GM21367 (cell line): ENCODE measurements around the gene CAMK1G.

Experiments
- ATAC-seq: cut with Tn5 transposase; IDR thresholded peaks from one replicate; pipeline ENCODE4 v1.9.1; 2021; ENCODE audit not compliant: unreplicated experiment

The CAMK1G gene

DNA sequence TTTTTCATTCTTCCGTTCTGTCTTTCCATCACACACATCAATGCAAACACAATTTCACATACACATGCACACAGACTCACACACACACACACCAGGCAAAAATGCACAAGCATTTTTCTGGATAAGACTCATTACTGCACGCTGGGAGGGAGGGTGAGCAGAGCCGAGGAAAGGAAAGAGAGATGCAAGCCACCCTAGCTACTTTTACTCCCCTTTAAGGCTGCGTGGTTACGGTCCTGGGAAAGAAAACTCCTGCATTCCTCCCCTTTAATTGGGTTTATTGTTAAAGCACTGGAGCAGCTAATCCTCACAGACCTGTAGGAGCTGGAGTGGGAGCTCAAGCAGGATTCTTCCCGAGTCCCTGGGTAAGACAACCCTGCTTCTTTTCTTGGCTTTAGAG lies at the start of gene CAMK1G:
Gene CAMK1G (plus strand): TSS at position 307 of the 400 bp plus-strand sequence. CDS start 11,270 bp downstream, outside the sequence.
- no peak for ATAC-seq

DNA sequence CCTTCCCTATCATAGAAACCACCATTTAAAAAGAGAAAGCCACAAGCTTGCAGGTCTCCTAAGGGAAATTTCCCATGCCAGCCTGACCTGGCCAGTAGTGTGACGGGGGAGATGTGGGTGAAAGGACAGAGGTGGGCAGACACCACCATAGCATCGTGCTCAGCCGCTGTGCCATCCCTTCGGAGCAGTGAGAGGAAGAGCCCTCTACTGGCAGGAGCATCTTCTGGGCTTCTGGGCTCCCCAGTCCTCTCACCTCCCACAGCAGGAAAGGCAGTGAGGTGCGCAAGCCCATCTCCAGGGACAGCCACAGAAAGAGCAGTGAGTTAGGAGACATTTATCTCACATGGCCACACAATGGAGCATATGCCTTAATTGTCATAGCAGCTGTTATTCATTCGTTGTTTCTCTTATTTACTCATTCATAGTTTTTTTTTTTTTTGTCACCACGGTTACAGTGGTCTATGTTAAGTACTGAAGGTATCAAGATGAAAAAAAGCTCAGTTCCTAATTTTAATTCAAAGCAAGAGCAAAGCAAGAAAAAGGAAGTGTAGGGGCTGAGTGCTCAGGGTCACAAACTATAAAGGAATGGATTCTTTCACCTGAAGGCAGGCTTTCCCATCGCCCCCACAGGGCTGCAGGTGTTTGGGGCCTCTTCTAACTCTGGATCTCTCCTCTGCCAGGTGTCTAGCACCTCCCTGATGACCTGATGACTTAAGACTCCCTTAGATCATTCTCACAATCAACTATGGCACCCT lies 48.8 kb upstream of the CAMK1G start:
- no peak for ATAC-seq

DNA sequence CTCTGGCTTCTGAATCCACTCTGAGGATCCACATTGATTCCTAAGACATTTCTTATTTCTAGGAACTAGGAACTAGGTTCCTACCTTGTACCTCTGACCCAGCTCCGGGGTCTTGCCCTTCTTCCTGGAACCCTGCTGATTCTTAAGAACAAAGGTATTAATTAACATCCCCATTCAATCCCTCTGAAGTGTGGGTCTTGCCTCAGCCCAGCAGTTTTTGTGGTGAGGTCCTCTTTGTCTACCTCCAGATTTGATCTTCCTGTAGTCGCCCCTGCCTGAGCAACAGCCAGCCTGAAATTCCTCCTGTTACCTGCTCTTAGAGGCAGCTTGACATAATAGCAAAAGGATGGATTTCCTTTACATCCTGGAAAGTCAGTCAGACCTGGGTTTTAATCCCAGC lies 46.7 kb upstream of the CAMK1G start:
- ATAC-seq = no peak

DNA sequence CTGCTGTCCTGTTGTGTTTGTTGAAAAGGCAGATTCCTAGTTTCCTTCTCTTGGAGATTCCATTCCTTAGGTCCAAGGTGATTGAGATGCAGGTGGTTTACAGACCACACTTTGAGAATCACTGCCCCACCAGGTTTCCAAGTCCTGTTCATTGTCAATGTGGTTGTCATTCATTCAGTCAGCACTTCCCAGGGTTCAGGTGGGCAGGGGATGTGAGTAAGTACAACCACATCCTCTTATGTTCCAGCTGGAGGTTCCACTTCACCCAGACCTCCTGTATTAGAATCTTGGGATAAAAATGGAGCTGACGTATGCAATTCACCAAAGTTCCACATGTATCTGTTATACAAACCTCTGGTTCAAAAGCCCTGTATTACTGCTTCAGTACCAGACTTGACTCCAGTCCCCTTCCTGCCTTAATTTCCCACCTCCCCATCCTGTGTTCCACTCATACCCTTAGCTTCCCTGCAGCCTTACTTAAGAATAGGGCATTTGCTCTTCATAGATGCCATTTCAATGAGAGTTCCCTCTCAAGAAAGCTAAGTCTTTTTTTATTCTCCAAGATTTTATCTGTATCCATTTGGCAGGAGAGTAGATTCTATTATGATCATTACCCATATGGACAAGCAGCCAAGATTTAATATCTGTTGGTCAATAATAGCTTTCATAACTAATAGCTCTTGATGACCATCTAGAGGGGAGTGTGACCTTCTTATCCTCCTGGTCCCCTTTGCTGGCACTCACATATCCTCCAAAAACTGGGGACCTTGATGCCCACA lies 46.0 kb upstream of the CAMK1G start:
- ATAC-seq = no peak

DNA sequence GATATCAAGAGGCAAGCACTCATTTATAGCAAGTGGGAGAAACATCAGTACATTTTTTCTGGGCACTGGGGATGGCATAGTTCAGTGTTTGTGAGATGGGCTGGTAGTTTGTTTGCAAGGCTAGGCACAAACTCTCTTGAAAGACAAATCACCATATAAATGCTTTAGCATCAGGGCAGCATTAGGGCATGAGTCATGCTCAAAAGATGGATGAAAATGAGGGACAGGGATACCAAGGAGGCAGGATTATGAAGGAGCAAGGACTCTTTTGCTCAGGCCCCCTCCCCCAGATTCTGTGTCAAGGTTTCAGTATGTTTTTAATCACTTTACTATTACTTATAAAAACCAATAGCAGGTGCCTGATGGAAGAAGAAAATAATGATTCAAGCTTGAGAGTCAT lies 43.9 kb upstream of the CAMK1G start:
- no peak for ATAC-seq

DNA sequence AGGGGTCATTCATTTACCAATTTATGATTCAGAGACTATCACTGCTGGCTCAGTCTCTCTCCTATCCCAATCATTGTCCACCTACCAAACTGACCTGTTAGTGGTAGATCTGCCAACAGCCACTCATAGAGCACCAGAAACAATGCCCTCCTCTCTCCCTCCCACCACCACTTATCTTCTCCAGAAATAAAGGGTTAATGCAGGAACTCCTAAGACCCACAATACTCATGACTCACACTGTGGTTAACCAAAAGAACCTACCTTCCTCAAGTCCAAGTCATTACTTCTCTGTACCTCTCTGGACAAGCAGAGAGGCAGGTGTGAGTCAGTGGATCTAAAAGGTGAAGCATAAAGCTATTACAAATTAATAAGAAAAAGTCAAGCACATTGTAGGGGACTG lies 40.9 kb upstream of the CAMK1G start:
- ATAC-seq = no peak

DNA sequence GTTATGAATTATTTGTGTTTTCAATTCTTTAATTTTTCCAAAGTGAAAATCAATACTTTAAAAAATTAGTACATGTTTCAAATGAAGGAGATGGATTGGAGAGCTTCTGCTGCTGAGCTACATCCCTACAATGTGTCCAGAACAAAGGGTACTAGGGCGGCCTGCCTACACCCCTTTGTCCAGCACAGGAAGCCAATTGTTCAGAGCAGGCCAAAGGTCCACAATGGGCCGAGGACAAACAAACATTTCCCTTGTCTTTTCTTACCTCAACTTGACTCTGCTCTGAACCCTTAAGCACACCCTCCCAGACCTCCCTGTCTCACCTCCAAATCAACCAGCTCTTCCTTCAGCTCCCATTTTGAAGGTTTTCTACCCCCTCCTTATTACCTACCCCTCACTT lies 39.4 kb upstream of the CAMK1G start:
- ATAC-seq = no peak

DNA sequence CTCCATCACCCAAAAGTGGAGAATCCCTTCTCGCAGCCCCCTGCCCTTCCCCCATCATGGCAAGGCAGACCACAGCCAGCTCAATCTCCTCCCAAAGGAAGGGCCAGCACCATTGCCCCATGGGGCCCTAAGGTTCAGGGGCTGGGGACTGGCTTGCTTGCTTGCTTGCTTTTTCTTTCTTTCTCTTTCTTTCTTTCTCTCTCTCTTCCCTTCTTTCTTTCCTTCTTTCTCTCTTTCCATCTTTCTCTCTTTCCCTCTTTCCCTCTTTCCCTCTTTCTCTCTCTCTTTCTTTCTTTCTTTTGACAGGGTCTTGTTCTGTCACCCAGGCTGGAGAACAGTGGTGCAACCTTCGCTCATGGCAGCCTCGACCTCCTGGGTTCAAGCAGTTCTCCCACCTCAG lies 38.1 kb upstream of the CAMK1G start:
- no peak for ATAC-seq

DNA sequence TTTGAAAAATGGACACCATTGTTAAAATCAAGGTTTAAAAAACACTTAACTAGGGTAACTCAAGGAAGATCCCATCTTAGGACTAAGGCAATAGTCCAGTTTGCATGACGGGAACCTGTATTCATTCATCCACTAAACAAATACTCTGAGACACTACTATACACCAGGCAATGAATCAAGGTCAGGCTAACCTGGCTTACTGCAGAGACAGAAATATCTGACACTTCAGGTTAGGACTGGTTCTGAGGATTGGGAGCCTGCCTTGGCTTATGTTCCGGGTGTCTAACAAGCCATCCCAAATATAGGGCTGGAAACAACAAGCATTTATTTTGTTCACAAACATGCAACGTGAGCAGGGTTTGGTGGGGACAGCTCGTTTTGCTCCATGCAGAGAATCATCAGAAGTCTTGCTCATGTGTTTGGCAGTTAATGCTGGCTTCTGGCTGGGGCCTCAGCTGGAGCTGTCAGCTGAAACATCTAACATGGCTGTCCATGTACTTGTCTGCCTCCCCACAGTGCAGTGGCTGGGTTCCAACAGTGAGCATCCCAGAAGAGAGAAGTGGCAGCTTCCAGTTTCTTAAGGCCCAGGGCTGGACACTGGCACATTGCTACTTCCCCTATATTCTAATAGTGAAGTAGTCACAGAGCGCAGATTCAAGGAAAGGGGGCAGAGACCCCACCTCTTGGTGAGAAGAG lies 37.0 kb upstream of the CAMK1G start:
- ATAC-seq = no peak

DNA sequence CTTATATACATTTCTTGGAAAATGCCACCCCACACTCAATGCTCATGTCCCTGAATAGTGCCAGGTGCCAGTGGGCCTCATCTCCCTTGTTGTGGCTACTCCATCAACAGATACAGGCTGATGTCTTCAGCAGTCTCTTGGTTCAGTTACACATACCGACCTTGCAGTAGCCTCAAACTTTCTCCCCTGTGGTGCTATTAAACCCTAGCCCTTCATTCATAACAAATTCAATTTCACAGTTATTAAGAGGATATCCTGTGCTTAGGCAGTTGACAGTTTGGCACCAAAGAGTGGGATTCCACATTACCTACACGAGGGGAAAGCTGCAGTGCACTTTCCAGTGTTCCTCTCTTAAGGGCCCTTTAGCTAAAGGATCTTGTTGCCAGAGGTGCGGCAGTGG lies 35.9 kb upstream of the CAMK1G start:
- no peak for ATAC-seq

DNA sequence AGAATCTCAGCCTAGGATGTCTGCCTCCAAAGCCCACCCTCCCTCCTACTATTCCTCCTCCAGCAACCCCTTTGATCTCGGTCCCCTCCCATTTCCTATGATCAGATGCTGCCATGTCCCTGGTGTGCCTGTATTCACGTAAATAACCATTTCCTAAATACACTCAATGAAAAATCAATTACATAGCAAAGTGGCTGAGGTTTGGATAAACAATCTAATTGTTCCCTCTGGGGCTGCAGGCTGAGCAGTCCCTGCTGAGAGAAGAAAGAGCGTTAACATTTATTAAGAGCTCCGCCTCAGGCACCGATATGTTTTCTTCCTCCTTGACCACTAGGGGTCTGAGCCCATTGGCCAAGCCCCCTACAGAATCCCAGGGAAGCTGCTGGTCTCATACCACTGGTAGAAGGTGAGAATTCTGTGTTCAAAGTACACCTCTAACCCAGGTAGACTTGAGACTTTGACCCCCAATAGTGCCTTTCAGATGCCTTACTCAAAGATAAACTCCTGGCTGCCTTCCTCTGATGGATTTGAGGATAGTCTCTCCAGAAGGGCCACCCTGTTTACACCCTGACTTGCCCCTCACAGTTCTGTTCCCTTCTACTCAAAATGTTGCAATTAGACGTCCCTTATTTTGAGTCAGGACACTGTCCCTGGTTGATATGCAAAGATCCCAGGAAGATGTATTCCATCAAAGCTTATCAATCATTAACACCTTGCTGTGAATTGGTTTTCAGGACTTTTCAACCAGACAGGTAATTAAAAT lies 33.9 kb upstream of the CAMK1G start:
- ATAC-seq = no peak

DNA sequence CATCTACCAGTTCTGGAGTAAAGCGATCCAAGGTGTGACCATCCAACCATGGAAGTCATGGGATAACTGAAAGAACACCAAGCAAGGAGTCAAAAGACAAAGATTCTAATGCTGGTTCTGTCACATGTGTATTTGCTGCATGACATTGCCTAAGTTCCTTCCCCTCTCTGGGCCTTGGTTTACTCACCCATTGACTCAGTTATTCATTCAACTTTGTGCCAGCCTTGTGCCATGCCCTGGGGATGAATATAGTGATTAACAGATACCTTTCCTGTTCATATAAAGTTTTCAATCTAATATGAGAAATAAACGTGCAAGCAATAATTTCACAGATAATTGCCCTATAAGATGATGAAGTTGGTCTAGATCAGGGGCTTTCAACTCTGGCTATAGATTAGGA lies 33.0 kb upstream of the CAMK1G start:
- no peak for ATAC-seq

DNA sequence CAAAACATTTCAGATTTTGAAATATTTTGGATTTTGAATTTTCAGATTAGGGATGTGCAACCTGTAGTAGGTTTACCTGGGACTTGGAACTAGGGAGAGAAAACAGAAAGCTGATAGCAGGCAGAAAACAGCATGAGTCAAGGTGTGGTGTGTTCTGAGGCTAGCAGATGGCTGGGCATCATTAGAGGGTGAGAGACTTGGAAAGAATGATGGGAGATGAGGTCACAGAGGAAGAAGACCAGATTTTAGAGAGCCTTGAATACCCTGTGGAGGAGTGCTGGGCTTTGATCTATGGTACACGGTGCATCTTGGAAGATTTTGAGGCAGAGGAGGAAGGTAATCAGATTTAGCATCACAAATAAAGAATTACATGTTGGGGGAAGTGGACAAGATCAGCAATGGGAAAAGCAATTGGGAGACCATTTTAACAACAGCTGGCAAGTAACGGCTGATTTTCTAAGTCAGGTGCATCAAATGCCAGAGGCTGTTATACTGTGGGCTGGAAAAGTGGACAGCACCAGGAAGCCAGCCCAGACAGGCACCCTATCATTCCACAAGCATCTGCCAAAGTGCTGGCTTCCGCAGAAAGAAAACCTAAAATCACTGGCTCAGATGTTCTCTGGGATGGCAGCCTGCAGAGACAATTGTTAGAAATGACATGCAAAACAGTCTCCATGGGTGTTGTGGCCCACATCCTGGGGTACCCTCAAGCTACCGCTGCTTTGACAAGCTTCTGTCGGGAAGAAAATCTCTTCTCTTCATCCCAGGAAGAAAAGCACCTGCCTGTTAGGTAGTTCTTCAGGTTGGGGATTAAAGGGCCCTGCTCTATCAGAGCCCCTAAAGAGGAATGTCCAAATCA lies 30.9 kb upstream of the CAMK1G start:
- ATAC-seq = no peak

DNA sequence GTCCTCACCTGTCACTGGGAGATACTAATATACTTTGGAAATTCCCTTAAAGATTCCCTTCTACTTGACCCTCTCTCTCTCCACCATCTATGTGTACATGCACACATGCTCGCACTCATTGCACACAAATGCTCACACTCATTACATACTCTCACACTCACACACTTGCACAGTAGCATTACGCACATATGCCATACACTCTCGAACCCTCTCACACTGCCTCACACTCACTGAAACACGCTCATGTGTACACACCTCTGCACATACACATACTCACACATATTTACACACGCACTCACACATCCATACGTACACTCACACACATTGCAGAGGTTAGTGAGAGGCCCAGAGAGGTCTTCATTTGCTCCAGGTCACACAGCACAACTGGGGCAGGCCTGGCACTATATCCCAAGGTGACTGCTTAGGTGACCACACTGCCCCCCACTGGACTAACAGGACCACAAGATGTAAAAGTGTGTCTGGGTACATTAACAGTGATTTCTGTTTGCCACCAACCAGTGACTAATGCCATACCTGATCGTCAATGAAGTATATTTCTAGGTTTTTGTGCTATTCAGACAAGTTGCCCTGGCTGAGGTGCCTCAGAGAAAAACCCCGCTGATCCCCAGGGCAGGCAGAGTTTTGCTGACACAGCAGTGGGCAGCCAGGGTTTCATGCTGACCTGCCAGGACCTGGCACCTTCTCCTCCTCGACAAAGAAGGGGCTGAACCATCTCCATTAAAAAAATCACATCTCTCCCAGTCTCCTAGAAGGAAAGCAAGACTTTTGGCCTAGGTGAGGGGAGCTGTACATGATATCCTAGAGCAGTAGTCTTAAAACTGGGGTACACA lies 28.5 kb upstream of the CAMK1G start:
- no peak for ATAC-seq

DNA sequence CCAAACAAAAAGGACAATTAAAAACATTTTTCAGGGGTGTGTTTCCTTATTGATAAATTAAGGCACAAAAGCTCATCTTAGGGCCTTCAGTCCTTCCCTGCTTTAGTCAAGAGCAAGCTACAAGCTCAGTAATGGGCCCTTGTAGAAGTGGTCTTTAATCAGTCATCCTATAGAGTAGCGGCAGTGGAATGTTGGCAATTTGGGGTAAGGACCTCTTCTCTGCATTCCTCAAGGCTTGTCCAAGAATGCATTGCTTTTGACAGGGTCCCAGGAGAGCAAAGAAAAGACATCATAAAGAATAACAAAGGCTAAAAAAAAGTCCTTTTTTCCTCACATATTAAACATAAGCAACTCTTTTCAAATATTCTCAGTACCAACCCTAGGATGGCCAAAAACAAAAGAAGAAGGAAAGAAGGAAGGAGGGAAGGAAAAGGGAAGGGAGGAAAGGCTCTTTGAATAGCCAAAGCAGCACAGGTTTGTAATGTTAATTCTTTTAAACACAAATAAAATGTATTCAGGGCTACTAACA lies 27.3 kb upstream of the CAMK1G start:
- ATAC-seq = no peak

DNA sequence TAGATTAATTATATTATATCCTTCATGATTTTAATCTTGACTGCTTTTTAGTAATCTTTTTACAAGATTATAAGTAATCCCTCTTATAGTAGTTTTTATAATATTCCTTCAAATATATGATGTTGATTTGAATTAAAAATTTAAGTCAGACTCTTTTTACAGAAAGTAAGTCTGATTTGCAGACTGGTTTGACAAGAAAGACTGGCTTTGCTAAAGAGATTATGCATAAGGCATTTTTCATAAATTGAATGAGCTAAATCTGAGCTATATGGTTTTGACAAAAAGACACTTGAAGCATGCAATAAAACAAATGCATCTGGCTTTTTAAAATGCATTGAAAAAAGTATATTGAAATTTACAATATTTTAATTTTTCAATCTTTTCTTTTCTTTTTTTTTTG lies 26.3 kb upstream of the CAMK1G start:
- ATAC-seq = no peak

DNA sequence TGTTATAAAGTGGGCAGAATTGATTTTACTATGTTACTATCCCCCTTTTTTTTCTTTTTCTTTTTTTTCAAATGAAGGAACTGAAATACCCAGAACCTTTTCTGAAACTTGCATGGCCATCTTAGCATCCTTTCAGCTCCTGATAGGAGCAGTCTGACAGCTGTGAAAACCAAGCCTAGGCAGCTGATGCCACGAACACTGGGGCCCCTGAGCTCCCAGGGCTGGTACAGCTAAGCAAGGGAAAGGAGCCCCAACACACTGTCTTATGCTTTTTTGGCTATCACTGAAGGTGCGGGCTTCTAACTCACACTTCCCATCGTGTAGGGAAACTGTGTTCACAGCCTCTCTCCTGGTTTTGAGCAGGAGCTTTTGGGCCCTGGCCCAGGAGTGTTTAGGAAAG lies 23.0 kb upstream of the CAMK1G start:
- ATAC-seq = no peak

DNA sequence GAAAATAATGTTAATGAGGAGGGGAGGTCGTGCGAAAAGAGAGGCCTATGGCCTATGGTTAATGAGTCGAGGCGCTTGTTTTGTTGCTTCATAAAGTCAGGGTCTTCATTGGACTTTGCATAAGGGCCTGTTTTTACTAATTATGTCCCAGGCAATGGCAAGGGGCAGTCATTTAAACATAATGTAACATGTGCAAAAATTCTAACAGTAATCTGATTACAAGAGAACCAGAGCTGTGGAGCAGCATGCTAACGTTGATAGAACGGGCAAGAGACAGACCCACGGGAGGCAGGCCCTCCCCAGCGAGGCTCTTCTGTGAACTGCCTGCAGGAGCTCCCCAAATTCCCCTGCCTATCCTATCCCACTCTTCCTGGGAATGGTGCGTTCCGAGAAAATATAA lies 22.6 kb upstream of the CAMK1G start:
- ATAC-seq = no peak

DNA sequence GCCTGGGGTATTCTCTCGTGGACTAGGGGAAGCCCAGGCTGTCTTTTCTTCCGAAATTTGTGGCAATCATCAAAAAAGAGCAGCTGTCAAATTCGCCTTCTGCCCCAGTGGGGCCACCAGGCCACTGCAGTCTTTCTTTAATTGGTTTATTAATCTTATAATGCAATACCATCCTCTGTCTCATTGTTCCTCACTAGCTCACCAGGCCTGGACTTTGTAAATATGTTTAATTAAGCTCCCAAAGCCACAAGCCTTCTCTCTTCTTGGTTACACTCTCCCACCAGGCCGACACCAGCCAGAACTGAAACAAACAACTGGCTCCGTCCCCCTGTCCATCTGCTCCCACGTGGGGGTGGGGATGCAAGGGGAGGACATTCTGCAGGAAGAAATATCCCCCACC lies 22.0 kb upstream of the CAMK1G start:
- no peak for ATAC-seq
